Stimulated activated CD8-positive, alpha-beta memory T cell treated with anti-CD3 and anti-CD28 coated beads, Interleukin-4, amount 100 ng/mL, for 4 hours (primary cell): ENCODE results near the gene AQP10.
"Not testable (repeated sequence)": the region's sequence is repeated elsewhere in the genome, so short reads cannot be mapped to it uniquely, and the experiment has no call there.

ENCODE experiments used
- DNase-seq, 2 donors: peaks; one replicate each; pipeline ENCODE4 v3.0.0-alpha.2; 2020; ENCODE audit warnings: low read depth in 2 of 2, low spot score in 1 of 2

Gene AQP10

GRCh38 chr1:154320882-154321608, at the start of gene AQP10:
TSS of gene AQP10 (plus strand) at chr1:154321093. CDS start at chr1:154321156, 63 bp downstream.
- DNase-seq: no peak

- peak; percentile 98 for DNase-seq
These were observed 48.5 kb upstream of the AQP10 start, which contains the start of gene HAX1 for GRCh38 chr1:154272217-154272998. TSS of gene HAX1 (plus strand) at chr1:154272629. CDS start at chr1:154272724, 95 bp downstream.

- no peak for DNase-seq
These were observed 47.8 kb upstream of the AQP10 start for GRCh38 chr1:154272999-154273563.

GRCh38 chr1:154276797-154277196, 44.1 kb upstream of the AQP10 start:
- no peak for DNase-seq

GRCh38 chr1:154287591-154287990, 33.3 kb upstream of the AQP10 start:
- DNase-seq: not testable (repeated sequence)

- DNase-seq: no peak
These were observed 32.2 kb upstream of the AQP10 start for GRCh38 chr1:154288661-154289060.

- DNase-seq: no peak
These were observed 30.0 kb upstream of the AQP10 start for GRCh38 chr1:154290921-154291320.

- DNase-seq: no peak
These were observed 25.3 kb upstream of the AQP10 start for GRCh38 chr1:154295408-154296235.

- no peak for DNase-seq
These were observed 19.3 kb upstream of the AQP10 start for GRCh38 chr1:154301582-154301981.

- DNase-seq: no peak
These were observed 16.1 kb upstream of the AQP10 start for GRCh38 chr1:154304664-154305337.

- no peak for DNase-seq
These were observed 14.7 kb upstream of the AQP10 start for GRCh38 chr1:154306151-154306550.

GRCh38 chr1:154307670-154308270, 13.1 kb upstream of the AQP10 start:
- DNase-seq: not testable (repeated sequence)

GRCh38 chr1:154309136-154309535, 11.8 kb upstream of the AQP10 start:
- DNase-seq: not testable (repeated sequence)

GRCh38 chr1:154312229-154313065, 8.4 kb upstream of the AQP10 start:
- not testable (repeated sequence) for DNase-seq

GRCh38 chr1:154313066-154313356, 7.9 kb upstream of the AQP10 start:
- DNase-seq: no peak

GRCh38 chr1:154314226-154314625, 6.7 kb upstream of the AQP10 start:
- not testable (repeated sequence) for DNase-seq

GRCh38 chr1:154316704-154317103, 4.2 kb upstream of the AQP10 start:
- no peak for DNase-seq

GRCh38 chr1:154318386-154318785, 2.5 kb upstream of the AQP10 start:
- DNase-seq: no peak

GRCh38 chr1:154321609-154321934, 679 bp downstream of the AQP10 start:
- DNase-seq: not testable (repeated sequence)

GRCh38 chr1:154323493-154323892, 2.6 kb downstream of the AQP10 start:
- DNase-seq: no peak
